Osteoblast (primary cell): ENCODE results near the gene HNRNPU. TPM values are rescaled to one million over a fixed set of nuclear protein-coding genes. Genes with fewer than 3 reads are reported as not detected.
A peak's percentile ranks its signal among the peaks of the same experiment; 100 is the strongest.

ENCODE experiments used
- DNase-seq: peaks from one replicate; pipeline ENCODE4 v3.0.0; 2011; ENCODE audit warnings: low spot score, mixed read lengths; ENCODE audit not compliant: insufficient read length; ENCODE audit errors: missing footprints
- H2AFZ ChIP-seq: 2 replicates; pipeline ENCODE4 v1.6.0; 2011; ENCODE audit warnings: mild to moderate bottlenecking, low read length
- H3K27ac ChIP-seq: 2 replicates; pipeline ENCODE4 v1.5.1; 2011; ENCODE audit warnings: mild to moderate bottlenecking, low read depth, low read length, moderate library complexity
- H3K27me3 ChIP-seq: 2 replicates; pipeline ENCODE4 v1.6.0; 2012; ENCODE audit warnings: mild to moderate bottlenecking, control low read depth, inconsistent platforms, low read length, moderate library complexity; ENCODE audit not compliant: insufficient read depth
- H3K36me3 ChIP-seq: 2 replicates; pipeline ENCODE4 v1.5.1; 2011; ENCODE audit warnings: mild to moderate bottlenecking, low read length, control low read depth, moderate library complexity; ENCODE audit not compliant: insufficient read depth
- H3K4me1 ChIP-seq: 2 replicates; pipeline ENCODE4 v1.5.1; 2011; ENCODE audit warnings: mild to moderate bottlenecking, low read length, control low read depth, moderate library complexity; ENCODE audit not compliant: insufficient read depth
- H3K4me2 ChIP-seq: 2 replicates; pipeline ENCODE4 v1.6.0; 2011; ENCODE audit warnings: mild to moderate bottlenecking, low read length; ENCODE audit not compliant: insufficient read depth
- H3K4me3 ChIP-seq: fragments of 200-600 bp; sonication (generic); 3 replicates; pipeline ENCODE4 v1.5.1; 2012; ENCODE audit warnings: mild to moderate bottlenecking, low read length, inconsistent platforms; ENCODE audit not compliant: insufficient read depth
- H3K79me2 ChIP-seq: 2 replicates; pipeline ENCODE4 v1.6.0; 2012; ENCODE audit warnings: mild to moderate bottlenecking, low read length, control low read depth, inconsistent platforms; ENCODE audit not compliant: insufficient read depth
- H3K9me3 ChIP-seq: 2 replicates; pipeline ENCODE4 v1.5.1; 2011; ENCODE audit warnings: low read depth, low read length, control low read depth
- H4K20me1 ChIP-seq: 2 replicates; pipeline ENCODE4 v1.6.0; 2012; ENCODE audit warnings: mild to moderate bottlenecking, low read length, control low read depth; ENCODE audit not compliant: insufficient read depth
- total RNA-seq: library from RNA; depleted of rRNA; stranded (reverse); fragments of >200 nt; gene quantifications from 2 replicates; pipeline ENCODE4 v1.2.3, GENCODE V29; 2012
- TF ChIP-seq, protein P1 (sequence below): IDR thresholded peaks from 2 replicates; pipeline ENCODE4 v1.5.1; 2011; ENCODE audit warnings: mild to moderate bottlenecking, low read depth, low read length, moderate library complexity; ENCODE audit errors: extremely low read depth

HNRNPU gene
- total RNA-seq, 1 donor, result 240 TPM

GRCh38 chr1:244801246-244801645 is 63.1 kb downstream of the HNRNPU start:
- Histone ChIP-seq H2AFZ (peak overlapping the region; percentile 62), H3K27ac (no peak overlapping the region), H3K9me3 (no peaks in the 10 kb centered on the region), H4K20me1 (no peaks in the 10 kb centered on the region), H3K4me2 (no peak overlapping the region), H3K4me3 (no peak overlapping the region), H3K27me3 (no peaks in the 10 kb centered on the region), H3K79me2 (no peaks in the 10 kb centered on the region), H3K36me3 (no peaks in the 10 kb centered on the region), H3K4me1 (no peaks in the 10 kb centered on the region)
- DNase-seq, result peak; percentile 87
- TF ChIP-seq, protein P1, sequence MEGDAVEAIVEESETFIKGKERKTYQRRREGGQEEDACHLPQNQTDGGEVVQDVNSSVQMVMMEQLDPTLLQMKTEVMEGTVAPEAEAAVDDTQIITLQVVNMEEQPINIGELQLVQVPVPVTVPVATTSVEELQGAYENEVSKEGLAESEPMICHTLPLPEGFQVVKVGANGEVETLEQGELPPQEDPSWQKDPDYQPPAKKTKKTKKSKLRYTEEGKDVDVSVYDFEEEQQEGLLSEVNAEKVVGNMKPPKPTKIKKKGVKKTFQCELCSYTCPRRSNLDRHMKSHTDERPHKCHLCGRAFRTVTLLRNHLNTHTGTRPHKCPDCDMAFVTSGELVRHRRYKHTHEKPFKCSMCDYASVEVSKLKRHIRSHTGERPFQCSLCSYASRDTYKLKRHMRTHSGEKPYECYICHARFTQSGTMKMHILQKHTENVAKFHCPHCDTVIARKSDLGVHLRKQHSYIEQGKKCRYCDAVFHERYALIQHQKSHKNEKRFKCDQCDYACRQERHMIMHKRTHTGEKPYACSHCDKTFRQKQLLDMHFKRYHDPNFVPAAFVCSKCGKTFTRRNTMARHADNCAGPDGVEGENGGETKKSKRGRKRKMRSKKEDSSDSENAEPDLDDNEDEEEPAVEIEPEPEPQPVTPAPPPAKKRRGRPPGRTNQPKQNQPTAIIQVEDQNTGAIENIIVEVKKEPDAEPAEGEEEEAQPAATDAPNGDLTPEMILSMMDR, result peak; percentile 78

DNA sequence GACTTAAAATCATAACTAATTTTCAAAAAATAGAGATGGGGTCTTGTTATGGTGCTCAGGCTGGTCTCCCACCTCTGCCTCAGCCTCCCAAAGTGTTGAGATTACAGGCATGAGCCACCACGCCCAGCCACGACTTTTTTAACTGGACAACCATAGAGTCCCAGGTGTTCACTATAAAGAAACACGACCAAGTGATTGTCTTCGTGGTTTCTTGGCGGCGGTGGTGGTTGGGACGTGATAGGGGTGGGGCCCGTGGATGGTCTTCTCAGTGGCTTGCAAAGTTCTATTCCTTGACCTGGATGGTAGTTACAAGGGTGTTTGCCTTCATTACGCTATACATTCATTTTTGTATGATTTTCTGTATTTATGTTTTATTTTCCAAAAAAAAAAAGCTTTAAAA is 63.5 kb downstream of the HNRNPU start:
- Histone ChIP-seq H3K4me3 (no peak overlapping the region), H2AFZ (no peak overlapping the region), H3K36me3 (no peaks in the 10 kb centered on the region), H3K27me3 (no peaks in the 10 kb centered on the region), H4K20me1 (no peaks in the 10 kb centered on the region), H3K27ac (no peak overlapping the region), H3K9me3 (no peaks in the 10 kb centered on the region), H3K4me1 (no peaks in the 10 kb centered on the region), H3K4me2 (no peak overlapping the region), H3K79me2 (no peaks in the 10 kb centered on the region)
- DNase-seq, result no peak
- TF ChIP-seq, protein P1, result no peak

Other genes starting within 250 kb of the HNRNPU start
- gene DESI2, start 211.4 kb downstream of the HNRNPU start, total RNA-seq, result 42.0 and 48.3 TPM in 2 replicates
- gene COX20, start 28.9 kb downstream of the HNRNPU start, total RNA-seq, result 31.8 and 35.8 TPM in 2 replicates